WTC11 (cell line): ENCODE measurements around the gene NUP50. TPM values are rescaled to one million over a fixed set of nuclear protein-coding genes. Genes with fewer than 3 reads are reported as not detected.

Source experiments
- ATAC-seq: fragments of 200-7000 bp; cut with Tn5 transposase; 2 replicates; pipeline ENCODE4 v1.10.0; 2021; ENCODE audit warnings: mild to moderate bottlenecking, moderate library complexity
- CTCF ChIA-PET: fragments of 300-600 bp; sonication (Branson Sonifier 250); formaldehyde crosslinking; loops from one replicate; lab custom pipeline; 2021; ENCODE audit warnings: antibody characterized with exemption; lab: Charles Lee
- POLR2A ChIA-PET: fragments of 350-600 bp; sonication (Branson Sonifier 250); formaldehyde crosslinking; loops from one replicate; lab custom pipeline; 2021; ENCODE audit warnings: antibody characterized with exemption; lab: Charles Lee
- DNase-seq: peaks from one replicate; pipeline ENCODE4 v3.0.0; 2021; ENCODE audit warnings: low spot score
- H3K27ac Mint-ChIP-seq: 2 replicates; pipeline ENCODE4 v1.8.0; 2021; ENCODE audit warnings: mixed read lengths
- H3K27me3 Mint-ChIP-seq: 2 replicates; pipeline ENCODE4 v1.8.0; 2021; ENCODE audit warnings: low read depth, mild to moderate bottlenecking, moderate library complexity, mixed read lengths
- H3K36me3 Mint-ChIP-seq: 2 replicates; pipeline ENCODE4 v1.8.0; 2021; ENCODE audit warnings: mixed read lengths
- H3K4me1 Mint-ChIP-seq: 2 replicates; pipeline ENCODE4 v1.8.0; 2022; ENCODE audit warnings: mixed read lengths
- H3K4me3 Mint-ChIP-seq: 2 replicates; pipeline ENCODE4 v1.8.0; 2021; ENCODE audit warnings: mild to moderate bottlenecking, moderate library complexity, mixed read lengths
- H3K9me3 Mint-ChIP-seq: 2 replicates; pipeline ENCODE4 v1.8.0; 2021; ENCODE audit warnings: mixed read lengths
- CREM ChIP-seq: sonication (generic); formaldehyde crosslinking; IDR thresholded peaks from 2 replicates; pipeline ENCODE4 v1.8.1; 2022; ENCODE audit warnings: mild to moderate bottlenecking, missing genetic modification reagents, moderate library complexity
- ELF4 ChIP-seq: sonication (generic); formaldehyde crosslinking; IDR thresholded peaks from 2 replicates; pipeline ENCODE4 v1.8.1; 2022; ENCODE audit warnings: low read depth, mild to moderate bottlenecking, moderate library complexity, missing genetic modification reagents
- JUN ChIP-seq: sonication (generic); formaldehyde crosslinking; IDR thresholded peaks from 2 replicates; pipeline ENCODE4 v1.8.0; 2023; ENCODE audit warnings: mild to moderate bottlenecking, missing genetic modification reagents
- NFYB ChIP-seq: sonication (generic); formaldehyde crosslinking; conservative IDR thresholded peaks from 2 replicates; pipeline ENCODE4 v1.8.0; 2022; ENCODE audit warnings: low read depth, missing genetic modification reagents
- RELA ChIP-seq: sonication (generic); formaldehyde crosslinking; IDR thresholded peaks from 2 replicates; pipeline ENCODE4 v1.8.1; 2022; ENCODE audit warnings: missing genetic modification reagents, mild to moderate bottlenecking, borderline replicate concordance
- SMAD3 ChIP-seq: sonication (generic); formaldehyde crosslinking; IDR thresholded peaks from 2 replicates; pipeline ENCODE4 v1.8.0; 2022; ENCODE audit warnings: missing genetic modification reagents, mild to moderate bottlenecking, borderline replicate concordance
- ZNF138 ChIP-seq: sonication (generic); formaldehyde crosslinking; conservative IDR thresholded peaks from 2 replicates; pipeline ENCODE4 v1.8.1; 2022; ENCODE audit warnings: mild to moderate bottlenecking, moderate library complexity, missing genetic modification reagents
- ZNF263 ChIP-seq: sonication (generic); formaldehyde crosslinking; IDR thresholded peaks from 2 replicates; pipeline ENCODE4 v1.8.1; 2022; ENCODE audit warnings: low read depth, mild to moderate bottlenecking, moderate library complexity, missing genetic modification reagents
- ZNF396 ChIP-seq: fragments of 250-450 bp; sonication (Bioruptor Pico); IDR thresholded peaks from 2 replicates; pipeline ENCODE4 v1.8.0; 2021; ENCODE audit warnings: mild to moderate bottlenecking, moderate library complexity, borderline replicate concordance
- total RNA-seq: library from RNA; stranded (reverse); gene quantifications from 3 replicates; pipeline ENCODE4 v1.2.3, GENCODE V29; 2021
- TF ChIP-seq, protein P1 (sequence below): sonication (generic); formaldehyde crosslinking; IDR thresholded peaks from 2 replicates; pipeline ENCODE4 v1.8.1; 2023; ENCODE audit warnings: mild to moderate bottlenecking, missing genetic modification reagents
- TF ChIP-seq, protein P2 (sequence below): sonication (generic); formaldehyde crosslinking; IDR thresholded peaks from 2 replicates; pipeline ENCODE4 v1.8.0; 2022; ENCODE audit warnings: mild to moderate bottlenecking, missing genetic modification reagents
- TF ChIP-seq, protein P3 (sequence below): fragments of 250-450 bp; sonication (Bioruptor Pico); IDR thresholded peaks from 2 replicates; pipeline ENCODE4 v2.1.2; 2022; ENCODE audit warnings: mild to moderate bottlenecking, moderate library complexity
- TF ChIP-seq, protein P4 (sequence below): fragments of 250-450 bp; sonication (Bioruptor Pico); IDR thresholded peaks from 2 replicates; pipeline ENCODE4 v1.8.0; 2021; ENCODE audit warnings: mild to moderate bottlenecking
- TF ChIP-seq, protein P5 (sequence below): sonication (generic); formaldehyde crosslinking; IDR thresholded peaks from 2 replicates; pipeline ENCODE4 v1.8.0; 2023; ENCODE audit warnings: missing genetic modification reagents
- TF ChIP-seq, protein P6 (sequence below): fragments of 250-450 bp; sonication (Bioruptor Pico); IDR thresholded peaks from 2 replicates; pipeline ENCODE4 v1.9.0; 2021; ENCODE audit warnings: mild to moderate bottlenecking
- TF ChIP-seq, protein P7 (sequence below): sonication (generic); formaldehyde crosslinking; IDR thresholded peaks from 2 replicates; pipeline ENCODE4 v1.8.1; 2022; ENCODE audit warnings: missing genetic modification reagents, borderline replicate concordance
- TF ChIP-seq, protein P8 (sequence below): sonication (generic); formaldehyde crosslinking; IDR thresholded peaks from 2 replicates; pipeline ENCODE4 v1.8.0; 2022; ENCODE audit warnings: mild to moderate bottlenecking, missing genetic modification reagents
- TF ChIP-seq, protein P9 (sequence below): sonication (generic); formaldehyde crosslinking; conservative IDR thresholded peaks from 2 replicates; pipeline ENCODE4 v1.8.1; 2023; ENCODE audit warnings: mild to moderate bottlenecking, low read depth, missing genetic modification reagents, moderate library complexity

The NUP50 gene
- total RNA-seq, 1 experiment from 2014 or later, result 131 TPM

DNA sequence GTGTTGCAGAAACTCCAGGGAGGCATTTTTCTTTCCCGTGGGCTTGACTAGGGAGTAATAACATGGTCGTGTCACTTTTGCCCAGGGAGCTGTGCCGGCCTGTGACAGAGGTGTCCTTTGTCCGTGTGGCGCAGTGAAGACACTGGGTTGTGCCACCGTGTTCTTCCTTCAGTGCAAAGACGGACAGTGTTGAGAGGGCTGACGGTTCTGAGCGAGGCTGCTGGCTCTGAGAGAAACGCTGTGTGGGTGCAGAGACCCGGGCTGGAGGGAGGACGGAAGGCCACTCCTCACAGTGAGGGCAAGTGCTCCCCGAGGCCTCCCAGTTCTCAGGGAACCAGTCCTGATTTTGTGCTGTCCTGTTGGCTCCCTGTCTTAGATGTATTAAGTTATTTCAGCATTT is 20.2 kb downstream of the NUP50 start:
- Mint-ChIP-seq H3K9me3 (no peaks in the 10 kb centered on the region), H3K27ac (no peak overlapping the region), H3K36me3 (peaks cover 62% of the 10 kb centered on the region), H3K4me3 (no peak overlapping the region), H3K4me1 (peaks cover 35% of the 10 kb centered on the region)
- ATAC-seq (no peak), DNase-seq (no peak)
- TF ChIP-seq NFYB (CRISPR knock-in tag) (no peak), ZNF263 (CRISPR knock-in tag) (0 out of 2 replicates have a peak, but pooled peaks have one; percentile 38)
- TF ChIP-seq, all 79 proteins: peak for 1
- H3K27me3 Mint-ChIP-seq, result no peaks in the 10 kb centered on the region
- CTCF ChIA-PET, result interaction anchor here (1.3 kb wide), 1 partner anchor 25 kb away, joined by 6 read pairs; no protein-coding TSS in a partner anchor
- POLR2A ChIA-PET, result no interaction called here

DNA sequence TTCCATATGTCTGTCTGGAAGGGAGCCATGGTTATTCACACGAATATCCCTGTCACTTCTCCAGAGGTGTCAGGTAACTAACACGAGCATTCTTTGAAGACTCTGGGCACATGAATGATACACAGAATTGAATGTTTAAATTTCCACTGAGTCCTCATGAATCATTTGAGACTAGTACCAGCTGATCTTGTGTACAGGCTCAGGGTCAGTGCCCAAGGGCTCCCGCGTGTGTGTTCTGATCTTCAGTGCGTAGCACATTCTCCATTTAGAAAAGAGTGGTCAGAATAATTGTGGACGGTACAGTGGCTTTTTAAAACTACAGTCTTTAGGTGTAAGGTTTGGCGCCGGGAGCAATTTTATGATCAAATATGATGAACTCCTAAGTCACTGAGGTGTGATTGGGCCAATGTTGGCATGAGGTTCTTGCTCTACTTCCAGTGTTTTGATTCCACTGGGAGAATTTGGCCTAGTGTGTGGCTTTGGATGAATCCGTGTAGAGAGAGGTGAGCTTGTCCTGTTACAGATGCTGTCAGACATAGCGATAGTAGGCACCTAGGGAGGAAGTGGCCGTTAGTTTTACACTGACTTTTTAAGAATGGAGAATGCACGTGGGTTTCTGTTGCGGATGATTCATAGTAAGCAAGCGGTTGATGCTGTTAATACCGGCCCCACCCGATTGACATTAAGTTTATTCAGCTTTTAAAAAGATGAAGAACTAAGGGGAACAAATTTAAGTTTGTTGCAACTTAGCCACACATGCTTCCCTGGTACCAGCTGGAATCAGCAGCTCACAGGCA is 22.2 kb downstream of the NUP50 start:
- no peak for DNase-seq
- no peaks in the 10 kb centered on the region for H3K27me3 Mint-ChIP-seq
- ChIA-PET POLR2A (no interaction called here), CTCF (no interaction called here)
- ATAC-seq, result no peak
- no peak overlapping the region for H3K4me3 Mint-ChIP-seq
- TF ChIP-seq, protein P1, sequence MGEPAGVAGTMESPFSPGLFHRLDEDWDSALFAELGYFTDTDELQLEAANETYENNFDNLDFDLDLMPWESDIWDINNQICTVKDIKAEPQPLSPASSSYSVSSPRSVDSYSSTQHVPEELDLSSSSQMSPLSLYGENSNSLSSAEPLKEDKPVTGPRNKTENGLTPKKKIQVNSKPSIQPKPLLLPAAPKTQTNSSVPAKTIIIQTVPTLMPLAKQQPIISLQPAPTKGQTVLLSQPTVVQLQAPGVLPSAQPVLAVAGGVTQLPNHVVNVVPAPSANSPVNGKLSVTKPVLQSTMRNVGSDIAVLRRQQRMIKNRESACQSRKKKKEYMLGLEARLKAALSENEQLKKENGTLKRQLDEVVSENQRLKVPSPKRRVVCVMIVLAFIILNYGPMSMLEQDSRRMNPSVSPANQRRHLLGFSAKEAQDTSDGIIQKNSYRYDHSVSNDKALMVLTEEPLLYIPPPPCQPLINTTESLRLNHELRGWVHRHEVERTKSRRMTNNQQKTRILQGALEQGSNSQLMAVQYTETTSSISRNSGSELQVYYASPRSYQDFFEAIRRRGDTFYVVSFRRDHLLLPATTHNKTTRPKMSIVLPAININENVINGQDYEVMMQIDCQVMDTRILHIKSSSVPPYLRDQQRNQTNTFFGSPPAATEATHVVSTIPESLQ (CRISPR knock-in tag), result no peak
- TF ChIP-seq ZNF396 (CRISPR knock-in tag), result no peak
- TF ChIP-seq, protein P2, sequence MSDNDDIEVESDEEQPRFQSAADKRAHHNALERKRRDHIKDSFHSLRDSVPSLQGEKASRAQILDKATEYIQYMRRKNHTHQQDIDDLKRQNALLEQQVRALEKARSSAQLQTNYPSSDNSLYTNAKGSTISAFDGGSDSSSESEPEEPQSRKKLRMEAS, result no peak
- no peak for TF ChIP-seq SMAD3 (CRISPR knock-in tag)
- no peak for TF ChIP-seq JUN (CRISPR knock-in tag)
- no peak for TF ChIP-seq ELF4 (CRISPR knock-in tag)
- TF ChIP-seq, protein P3, sequence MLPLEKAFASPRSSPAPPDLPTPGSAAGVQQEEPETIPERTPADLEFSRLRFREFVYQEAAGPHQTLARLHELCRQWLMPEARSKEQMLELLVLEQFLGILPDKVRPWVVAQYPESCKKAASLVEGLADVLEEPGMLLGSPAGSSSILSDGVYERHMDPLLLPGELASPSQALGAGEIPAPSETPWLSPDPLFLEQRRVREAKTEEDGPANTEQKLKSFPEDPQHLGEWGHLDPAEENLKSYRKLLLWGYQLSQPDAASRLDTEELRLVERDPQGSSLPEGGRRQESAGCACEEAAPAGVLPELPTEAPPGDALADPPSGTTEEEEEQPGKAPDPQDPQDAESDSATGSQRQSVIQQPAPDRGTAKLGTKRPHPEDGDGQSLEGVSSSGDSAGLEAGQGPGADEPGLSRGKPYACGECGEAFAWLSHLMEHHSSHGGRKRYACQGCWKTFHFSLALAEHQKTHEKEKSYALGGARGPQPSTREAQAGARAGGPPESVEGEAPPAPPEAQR, result no peak
- TF ChIP-seq ZNF263 (CRISPR knock-in tag), result no peak
- TF ChIP-seq, protein P4, sequence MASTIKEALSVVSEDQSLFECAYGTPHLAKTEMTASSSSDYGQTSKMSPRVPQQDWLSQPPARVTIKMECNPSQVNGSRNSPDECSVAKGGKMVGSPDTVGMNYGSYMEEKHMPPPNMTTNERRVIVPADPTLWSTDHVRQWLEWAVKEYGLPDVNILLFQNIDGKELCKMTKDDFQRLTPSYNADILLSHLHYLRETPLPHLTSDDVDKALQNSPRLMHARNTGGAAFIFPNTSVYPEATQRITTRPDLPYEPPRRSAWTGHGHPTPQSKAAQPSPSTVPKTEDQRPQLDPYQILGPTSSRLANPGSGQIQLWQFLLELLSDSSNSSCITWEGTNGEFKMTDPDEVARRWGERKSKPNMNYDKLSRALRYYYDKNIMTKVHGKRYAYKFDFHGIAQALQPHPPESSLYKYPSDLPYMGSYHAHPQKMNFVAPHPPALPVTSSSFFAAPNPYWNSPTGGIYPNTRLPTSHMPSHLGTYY, result no peak
- TF ChIP-seq, protein P5, sequence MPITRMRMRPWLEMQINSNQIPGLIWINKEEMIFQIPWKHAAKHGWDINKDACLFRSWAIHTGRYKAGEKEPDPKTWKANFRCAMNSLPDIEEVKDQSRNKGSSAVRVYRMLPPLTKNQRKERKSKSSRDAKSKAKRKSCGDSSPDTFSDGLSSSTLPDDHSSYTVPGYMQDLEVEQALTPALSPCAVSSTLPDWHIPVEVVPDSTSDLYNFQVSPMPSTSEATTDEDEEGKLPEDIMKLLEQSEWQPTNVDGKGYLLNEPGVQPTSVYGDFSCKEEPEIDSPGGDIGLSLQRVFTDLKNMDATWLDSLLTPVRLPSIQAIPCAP (CRISPR knock-in tag), result no peak
- H3K4me1 Mint-ChIP-seq, result peaks cover 25% of the 10 kb centered on the region
- H3K36me3 Mint-ChIP-seq, result peaks cover 47% of the 10 kb centered on the region
- H3K27ac Mint-ChIP-seq, result peak overlapping the region; percentile 83; the same call in 1 of the 2 replicates
- H3K9me3 Mint-ChIP-seq, result no peaks in the 10 kb centered on the region

DNA sequence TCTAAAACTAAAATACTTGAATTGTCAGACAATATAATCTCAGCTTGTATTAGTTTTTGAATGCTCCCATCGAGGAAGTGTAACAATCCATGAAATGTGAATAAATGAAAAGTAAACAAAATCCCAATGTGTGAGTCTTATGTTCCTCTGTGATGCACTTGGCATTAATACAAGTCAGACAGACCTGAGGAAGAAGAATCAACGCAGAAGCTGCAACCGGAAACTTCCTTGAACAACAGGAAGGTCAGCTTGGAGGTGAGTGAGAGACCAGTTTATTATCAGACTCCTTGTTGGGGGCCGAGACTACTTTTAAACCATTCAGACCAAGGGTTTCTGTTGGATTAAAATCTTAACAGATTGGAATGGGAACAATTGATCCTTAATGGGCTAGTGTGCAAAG is 24.2 kb downstream of the NUP50 start:
- Mint-ChIP-seq H3K36me3 (peaks cover 31% of the 10 kb centered on the region), H3K27ac (peak overlapping the region; percentile 70), H3K27me3 (no peaks in the 10 kb centered on the region), H3K4me1 (peaks cover 26% of the 10 kb centered on the region), H3K9me3 (no peaks in the 10 kb centered on the region), H3K4me3 (no peak overlapping the region)
- TF ChIP-seq, protein P6, sequence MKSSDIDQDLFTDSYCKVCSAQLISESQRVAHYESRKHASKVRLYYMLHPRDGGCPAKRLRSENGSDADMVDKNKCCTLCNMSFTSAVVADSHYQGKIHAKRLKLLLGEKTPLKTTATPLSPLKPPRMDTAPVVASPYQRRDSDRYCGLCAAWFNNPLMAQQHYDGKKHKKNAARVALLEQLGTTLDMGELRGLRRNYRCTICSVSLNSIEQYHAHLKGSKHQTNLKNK (CRISPR knock-in tag), result no peak
- no peak for TF ChIP-seq SMAD3 (CRISPR knock-in tag)
- TF ChIP-seq, protein P7, sequence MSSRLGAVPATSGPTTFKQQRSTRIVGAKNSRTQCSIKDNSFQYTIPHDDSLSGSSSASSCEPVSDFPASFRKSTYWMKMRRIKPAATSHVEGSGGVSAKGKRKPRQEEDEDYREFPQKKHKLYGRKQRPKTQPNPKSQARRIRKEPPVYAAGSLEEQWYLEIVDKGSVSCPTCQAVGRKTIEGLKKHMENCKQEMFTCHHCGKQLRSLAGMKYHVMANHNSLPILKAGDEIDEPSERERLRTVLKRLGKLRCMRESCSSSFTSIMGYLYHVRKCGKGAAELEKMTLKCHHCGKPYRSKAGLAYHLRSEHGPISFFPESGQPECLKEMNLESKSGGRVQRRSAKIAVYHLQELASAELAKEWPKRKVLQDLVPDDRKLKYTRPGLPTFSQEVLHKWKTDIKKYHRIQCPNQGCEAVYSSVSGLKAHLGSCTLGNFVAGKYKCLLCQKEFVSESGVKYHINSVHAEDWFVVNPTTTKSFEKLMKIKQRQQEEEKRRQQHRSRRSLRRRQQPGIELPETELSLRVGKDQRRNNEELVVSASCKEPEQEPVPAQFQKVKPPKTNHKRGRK (CRISPR knock-in tag), result no peak
- TF ChIP-seq RELA, result no peak
- TF ChIP-seq, protein P8, sequence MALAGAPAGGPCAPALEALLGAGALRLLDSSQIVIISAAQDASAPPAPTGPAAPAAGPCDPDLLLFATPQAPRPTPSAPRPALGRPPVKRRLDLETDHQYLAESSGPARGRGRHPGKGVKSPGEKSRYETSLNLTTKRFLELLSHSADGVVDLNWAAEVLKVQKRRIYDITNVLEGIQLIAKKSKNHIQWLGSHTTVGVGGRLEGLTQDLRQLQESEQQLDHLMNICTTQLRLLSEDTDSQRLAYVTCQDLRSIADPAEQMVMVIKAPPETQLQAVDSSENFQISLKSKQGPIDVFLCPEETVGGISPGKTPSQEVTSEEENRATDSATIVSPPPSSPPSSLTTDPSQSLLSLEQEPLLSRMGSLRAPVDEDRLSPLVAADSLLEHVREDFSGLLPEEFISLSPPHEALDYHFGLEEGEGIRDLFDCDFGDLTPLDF, result no peak
- TF ChIP-seq ELF4 (CRISPR knock-in tag), result no peak
- TF ChIP-seq, protein P9, sequence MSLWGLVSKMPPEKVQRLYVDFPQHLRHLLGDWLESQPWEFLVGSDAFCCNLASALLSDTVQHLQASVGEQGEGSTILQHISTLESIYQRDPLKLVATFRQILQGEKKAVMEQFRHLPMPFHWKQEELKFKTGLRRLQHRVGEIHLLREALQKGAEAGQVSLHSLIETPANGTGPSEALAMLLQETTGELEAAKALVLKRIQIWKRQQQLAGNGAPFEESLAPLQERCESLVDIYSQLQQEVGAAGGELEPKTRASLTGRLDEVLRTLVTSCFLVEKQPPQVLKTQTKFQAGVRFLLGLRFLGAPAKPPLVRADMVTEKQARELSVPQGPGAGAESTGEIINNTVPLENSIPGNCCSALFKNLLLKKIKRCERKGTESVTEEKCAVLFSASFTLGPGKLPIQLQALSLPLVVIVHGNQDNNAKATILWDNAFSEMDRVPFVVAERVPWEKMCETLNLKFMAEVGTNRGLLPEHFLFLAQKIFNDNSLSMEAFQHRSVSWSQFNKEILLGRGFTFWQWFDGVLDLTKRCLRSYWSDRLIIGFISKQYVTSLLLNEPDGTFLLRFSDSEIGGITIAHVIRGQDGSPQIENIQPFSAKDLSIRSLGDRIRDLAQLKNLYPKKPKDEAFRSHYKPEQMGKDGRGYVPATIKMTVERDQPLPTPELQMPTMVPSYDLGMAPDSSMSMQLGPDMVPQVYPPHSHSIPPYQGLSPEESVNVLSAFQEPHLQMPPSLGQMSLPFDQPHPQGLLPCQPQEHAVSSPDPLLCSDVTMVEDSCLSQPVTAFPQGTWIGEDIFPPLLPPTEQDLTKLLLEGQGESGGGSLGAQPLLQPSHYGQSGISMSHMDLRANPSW (CRISPR knock-in tag), result no peak
- TF ChIP-seq CREM, result no peak
- TF ChIP-seq ZNF138, result no peak
- ChIA-PET POLR2A (no interaction called here), CTCF (no interaction called here)
- no peak for DNase-seq
- no peak for ATAC-seq
